HepG2 (cell line): ENCODE data around the gene ZNF23. TPM values are rescaled to one million over a fixed set of nuclear protein-coding genes. Genes with fewer than 3 reads are reported as not detected.

Source experiments
- JUNB ChIP-seq: sonication (generic); formaldehyde crosslinking; IDR thresholded peaks from 2 replicates; pipeline ENCODE4 v1.8.0; 2022; ENCODE audit warnings: missing genetic modification reagents, mild to moderate bottlenecking, borderline replicate concordance
- MLLT10 ChIP-seq: sonication (generic); formaldehyde crosslinking; IDR thresholded peaks from 2 replicates; pipeline ENCODE4 v1.4.0; 2020; ENCODE audit warnings: missing genetic modification reagents
- RELA ChIP-seq: sonication (generic); formaldehyde crosslinking; IDR thresholded peaks from 2 replicates; pipeline ENCODE4 v1.4.0; 2020; ENCODE audit warnings: missing genetic modification reagents
- SAFB2 ChIP-seq: sonication (generic); formaldehyde crosslinking; IDR thresholded peaks from 2 replicates; pipeline ENCODE4 v1.5.1; 2020; ENCODE audit warnings: missing genetic modification reagents, low read depth, mild to moderate bottlenecking, borderline replicate concordance
- SMARCE1 ChIP-seq: fragments of 450-650 bp; IDR thresholded peaks from 2 replicates; pipeline ENCODE4 v1.6.1; 2017; ENCODE audit warnings: borderline replicate concordance
- TCF7L2 ChIP-seq: IDR thresholded peaks from 2 replicates; pipeline ENCODE4 v1.6.1; 2011; ENCODE audit warnings: mild to moderate bottlenecking, low read depth, low read length, moderate library complexity
- ZBTB3 ChIP-seq: sonication (generic); formaldehyde crosslinking; IDR thresholded peaks from 2 replicates; pipeline ENCODE4 v1.4.0; 2020; ENCODE audit warnings: low read depth, mild to moderate bottlenecking, moderate library complexity, missing genetic modification reagents, borderline replicate concordance
- ZBTB42 ChIP-seq: sonication (generic); formaldehyde crosslinking; IDR thresholded peaks from 2 replicates; pipeline ENCODE4 v1.5.0; 2020; ENCODE audit warnings: mild to moderate bottlenecking, missing genetic modification reagents
- ZNF30 ChIP-seq: sonication (generic); formaldehyde crosslinking; IDR thresholded peaks from 2 replicates; pipeline ENCODE4 v1.5.0; 2020; ENCODE audit warnings: mild to moderate bottlenecking, missing genetic modification reagents
- ZNF724P ChIP-seq: sonication (generic); formaldehyde crosslinking; IDR thresholded peaks from 2 replicates; pipeline ENCODE4 v1.8.0; 2022; ENCODE audit warnings: missing genetic modification reagents, borderline replicate concordance
- ZNF737 ChIP-seq: sonication (generic); formaldehyde crosslinking; IDR thresholded peaks from 2 replicates; pipeline ENCODE4 v1.5.0; 2020; ENCODE audit warnings: missing genetic modification reagents, mild to moderate bottlenecking, borderline replicate concordance
- ZSCAN9 ChIP-seq: IDR thresholded peaks from 2 replicates; pipeline ENCODE4 v1.6.1; 2016; ENCODE audit warnings: borderline replicate concordance
- polyA plus RNA-seq, 8 experiments: library from polyadenylated mRNA; depleted of rRNA in 3 of 8; stranded (reverse) in 7 of 8; unstranded in 1 of 8; fragments of >200 nt; fragmentation: Illumina TruSeq in 4 of 8; extraction: Trizol in 4 of 8; gene quantifications; 2 replicates each; pipeline versions ENCODE4 v1.2.1 to v1.2.3, GENCODE V29; 2011 to 2016; ENCODE audit warnings: low read depth in 4 of 8, missing spikeins in 1 of 8, mixed read lengths in 1 of 8; ENCODE audit not compliant: insufficient read depth in 1 of 8
- total RNA-seq, 5 experiments: library from RNA; depleted of rRNA; stranded (reverse); fragments of >200 nt; fragmentation: Illumina TruSeq; extraction: Trizol; gene quantifications; 2 replicates each; pipeline ENCODE4 v1.2.3, GENCODE V29; 2016; ENCODE audit warnings: low read depth in 1 of 5
- TF ChIP-seq, protein P1 (sequence below): sonication (generic); formaldehyde crosslinking; IDR thresholded peaks from 2 replicates; pipeline ENCODE4 v1.4.0; 2020; ENCODE audit warnings: missing genetic modification reagents, borderline replicate concordance
- TF ChIP-seq, protein P2 (sequence below): sonication (generic); formaldehyde crosslinking; IDR thresholded peaks from 2 replicates; pipeline ENCODE4 v1.4.0; 2020; ENCODE audit warnings: low read depth, mild to moderate bottlenecking, missing genetic modification reagents
- TF ChIP-seq, protein P3 (sequence below): sonication (generic); formaldehyde crosslinking; IDR thresholded peaks from 2 replicates; pipeline ENCODE4 v1.4.0; 2020; ENCODE audit warnings: missing genetic modification reagents
- TF ChIP-seq, protein P4 (sequence below): IDR thresholded peaks from 2 replicates; pipeline ENCODE4 v1.6.1; 2016
- TF ChIP-seq, protein P5 (sequence below): IDR thresholded peaks from 2 replicates; pipeline ENCODE4 v1.6.1; 2016; ENCODE audit warnings: low read depth, borderline replicate concordance

Gene ZNF23
- total and polyA plus RNA-seq, 2 of the 13 experiments (the other 11 are each of a cell fraction or from before 2014, with no cell fraction given): 8.6 to 12.2 TPM

DNA sequence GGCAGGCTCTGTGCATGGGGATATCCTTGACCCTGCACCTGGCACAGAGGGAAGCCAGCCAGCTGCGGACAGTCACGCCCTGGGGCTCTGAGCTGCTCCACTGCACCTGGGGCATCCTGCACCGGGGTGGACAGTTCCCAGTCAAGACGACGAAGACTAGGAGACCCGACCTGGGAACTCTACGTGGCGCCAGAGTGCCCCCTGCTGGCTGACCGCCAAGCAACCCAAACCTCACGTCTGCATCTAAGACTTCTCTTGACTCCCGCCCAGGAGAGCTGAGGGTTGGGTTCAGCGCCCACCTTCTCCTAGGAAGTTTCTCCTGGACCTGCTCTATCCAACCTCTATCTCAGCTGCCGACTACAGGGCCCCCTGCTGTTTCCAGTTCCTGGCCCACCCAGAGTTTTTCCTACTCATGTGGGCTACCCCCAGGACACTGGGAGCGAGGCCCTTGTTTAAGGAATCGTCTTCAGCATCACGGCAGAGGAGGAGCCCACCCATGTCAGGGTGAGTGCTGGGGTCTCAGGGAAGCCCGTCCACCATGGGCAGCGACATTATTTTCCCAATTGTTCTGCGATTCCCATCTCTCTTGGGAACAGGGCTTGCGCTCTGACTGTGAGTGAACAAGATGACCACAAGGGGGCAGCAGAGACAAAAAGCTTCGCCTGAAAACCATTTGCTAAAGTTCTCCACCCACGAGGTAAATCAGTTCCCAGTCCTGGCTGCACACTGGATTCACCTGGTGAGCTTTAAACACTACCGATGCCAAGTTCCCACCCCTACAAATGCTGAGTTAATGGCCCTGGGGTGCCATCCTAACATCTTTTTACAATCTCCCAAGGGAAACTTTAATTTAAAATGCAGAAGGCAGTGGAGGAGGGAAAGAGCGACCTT is 49.5 kb downstream of the ZNF23 start (continued):
- TF ChIP-seq, protein P1, sequence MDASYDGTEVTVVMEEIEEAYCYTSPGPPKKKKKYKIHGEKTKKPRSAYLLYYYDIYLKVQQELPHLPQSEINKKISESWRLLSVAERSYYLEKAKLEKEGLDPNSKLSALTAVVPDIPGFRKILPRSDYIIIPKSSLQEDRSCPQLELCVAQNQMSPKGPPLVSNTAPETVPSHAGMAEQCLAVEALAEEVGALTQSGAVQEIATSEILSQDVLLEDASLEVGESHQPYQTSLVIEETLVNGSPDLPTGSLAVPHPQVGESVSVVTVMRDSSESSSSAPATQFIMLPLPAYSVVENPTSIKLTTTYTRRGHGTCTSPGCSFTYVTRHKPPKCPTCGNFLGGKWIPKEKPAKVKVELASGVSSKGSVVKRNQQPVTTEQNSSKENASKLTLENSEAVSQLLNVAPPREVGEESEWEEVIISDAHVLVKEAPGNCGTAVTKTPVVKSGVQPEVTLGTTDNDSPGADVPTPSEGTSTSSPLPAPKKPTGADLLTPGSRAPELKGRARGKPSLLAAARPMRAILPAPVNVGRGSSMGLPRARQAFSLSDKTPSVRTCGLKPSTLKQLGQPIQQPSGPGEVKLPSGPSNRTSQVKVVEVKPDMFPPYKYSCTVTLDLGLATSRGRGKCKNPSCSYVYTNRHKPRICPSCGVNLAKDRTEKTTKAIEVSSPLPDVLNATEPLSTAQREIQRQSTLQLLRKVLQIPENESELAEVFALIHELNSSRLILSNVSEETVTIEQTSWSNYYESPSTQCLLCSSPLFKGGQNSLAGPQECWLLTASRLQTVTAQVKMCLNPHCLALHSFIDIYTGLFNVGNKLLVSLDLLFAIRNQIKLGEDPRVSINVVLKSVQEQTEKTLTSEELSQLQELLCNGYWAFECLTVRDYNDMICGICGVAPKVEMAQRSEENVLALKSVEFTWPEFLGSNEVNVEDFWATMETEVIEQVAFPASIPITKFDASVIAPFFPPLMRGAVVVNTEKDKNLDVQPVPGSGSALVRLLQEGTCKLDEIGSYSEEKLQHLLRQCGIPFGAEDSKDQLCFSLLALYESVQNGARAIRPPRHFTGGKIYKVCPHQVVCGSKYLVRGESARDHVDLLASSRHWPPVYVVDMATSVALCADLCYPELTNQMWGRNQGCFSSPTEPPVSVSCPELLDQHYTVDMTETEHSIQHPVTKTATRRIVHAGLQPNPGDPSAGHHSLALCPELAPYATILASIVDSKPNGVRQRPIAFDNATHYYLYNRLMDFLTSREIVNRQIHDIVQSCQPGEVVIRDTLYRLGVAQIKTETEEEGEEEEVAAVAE: no peak
- TF ChIP-seq ZBTB3 (CRISPR knock-in tag) (no peak), ZSCAN9 (CRISPR knock-in tag) (no peak), ZNF724P (CRISPR knock-in tag) (no peak), TCF7L2 (no peak), MLLT10 (CRISPR knock-in tag) (no peak), SAFB2 (no peak), JUNB (CRISPR knock-in tag) (no peak), ZBTB42 (CRISPR knock-in tag) (no peak), ZNF30 (CRISPR knock-in tag) (no peak), ZNF737 (CRISPR knock-in tag) (no peak), RELA (CRISPR knock-in tag) (no peak), SMARCE1 (no peak)
- TF ChIP-seq, protein P2, sequence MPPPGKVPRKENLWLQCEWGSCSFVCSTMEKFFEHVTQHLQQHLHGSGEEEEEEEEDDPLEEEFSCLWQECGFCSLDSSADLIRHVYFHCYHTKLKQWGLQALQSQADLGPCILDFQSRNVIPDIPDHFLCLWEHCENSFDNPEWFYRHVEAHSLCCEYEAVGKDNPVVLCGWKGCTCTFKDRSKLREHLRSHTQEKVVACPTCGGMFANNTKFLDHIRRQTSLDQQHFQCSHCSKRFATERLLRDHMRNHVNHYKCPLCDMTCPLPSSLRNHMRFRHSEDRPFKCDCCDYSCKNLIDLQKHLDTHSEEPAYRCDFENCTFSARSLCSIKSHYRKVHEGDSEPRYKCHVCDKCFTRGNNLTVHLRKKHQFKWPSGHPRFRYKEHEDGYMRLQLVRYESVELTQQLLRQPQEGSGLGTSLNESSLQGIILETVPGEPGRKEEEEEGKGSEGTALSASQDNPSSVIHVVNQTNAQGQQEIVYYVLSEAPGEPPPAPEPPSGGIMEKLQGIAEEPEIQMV (CRISPR knock-in tag): no peak
- TF ChIP-seq, protein P3, sequence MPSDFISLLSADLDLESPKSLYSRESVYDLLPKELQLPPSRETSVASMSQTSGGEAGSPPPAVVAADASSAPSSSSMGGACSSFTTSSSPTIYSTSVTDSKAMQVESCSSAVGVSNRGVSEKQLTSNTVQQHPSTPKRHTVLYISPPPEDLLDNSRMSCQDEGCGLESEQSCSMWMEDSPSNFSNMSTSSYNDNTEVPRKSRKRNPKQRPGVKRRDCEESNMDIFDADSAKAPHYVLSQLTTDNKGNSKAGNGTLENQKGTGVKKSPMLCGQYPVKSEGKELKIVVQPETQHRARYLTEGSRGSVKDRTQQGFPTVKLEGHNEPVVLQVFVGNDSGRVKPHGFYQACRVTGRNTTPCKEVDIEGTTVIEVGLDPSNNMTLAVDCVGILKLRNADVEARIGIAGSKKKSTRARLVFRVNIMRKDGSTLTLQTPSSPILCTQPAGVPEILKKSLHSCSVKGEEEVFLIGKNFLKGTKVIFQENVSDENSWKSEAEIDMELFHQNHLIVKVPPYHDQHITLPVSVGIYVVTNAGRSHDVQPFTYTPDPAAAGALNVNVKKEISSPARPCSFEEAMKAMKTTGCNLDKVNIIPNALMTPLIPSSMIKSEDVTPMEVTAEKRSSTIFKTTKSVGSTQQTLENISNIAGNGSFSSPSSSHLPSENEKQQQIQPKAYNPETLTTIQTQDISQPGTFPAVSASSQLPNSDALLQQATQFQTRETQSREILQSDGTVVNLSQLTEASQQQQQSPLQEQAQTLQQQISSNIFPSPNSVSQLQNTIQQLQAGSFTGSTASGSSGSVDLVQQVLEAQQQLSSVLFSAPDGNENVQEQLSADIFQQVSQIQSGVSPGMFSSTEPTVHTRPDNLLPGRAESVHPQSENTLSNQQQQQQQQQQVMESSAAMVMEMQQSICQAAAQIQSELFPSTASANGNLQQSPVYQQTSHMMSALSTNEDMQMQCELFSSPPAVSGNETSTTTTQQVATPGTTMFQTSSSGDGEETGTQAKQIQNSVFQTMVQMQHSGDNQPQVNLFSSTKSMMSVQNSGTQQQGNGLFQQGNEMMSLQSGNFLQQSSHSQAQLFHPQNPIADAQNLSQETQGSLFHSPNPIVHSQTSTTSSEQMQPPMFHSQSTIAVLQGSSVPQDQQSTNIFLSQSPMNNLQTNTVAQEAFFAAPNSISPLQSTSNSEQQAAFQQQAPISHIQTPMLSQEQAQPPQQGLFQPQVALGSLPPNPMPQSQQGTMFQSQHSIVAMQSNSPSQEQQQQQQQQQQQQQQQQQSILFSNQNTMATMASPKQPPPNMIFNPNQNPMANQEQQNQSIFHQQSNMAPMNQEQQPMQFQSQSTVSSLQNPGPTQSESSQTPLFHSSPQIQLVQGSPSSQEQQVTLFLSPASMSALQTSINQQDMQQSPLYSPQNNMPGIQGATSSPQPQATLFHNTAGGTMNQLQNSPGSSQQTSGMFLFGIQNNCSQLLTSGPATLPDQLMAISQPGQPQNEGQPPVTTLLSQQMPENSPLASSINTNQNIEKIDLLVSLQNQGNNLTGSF (CRISPR knock-in tag): no peak
- TF ChIP-seq, protein P4, sequence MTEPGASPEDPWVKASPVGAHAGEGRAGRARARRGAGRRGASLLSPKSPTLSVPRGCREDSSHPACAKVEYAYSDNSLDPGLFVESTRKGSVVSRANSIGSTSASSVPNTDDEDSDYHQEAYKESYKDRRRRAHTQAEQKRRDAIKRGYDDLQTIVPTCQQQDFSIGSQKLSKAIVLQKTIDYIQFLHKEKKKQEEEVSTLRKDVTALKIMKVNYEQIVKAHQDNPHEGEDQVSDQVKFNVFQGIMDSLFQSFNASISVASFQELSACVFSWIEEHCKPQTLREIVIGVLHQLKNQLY: no peak
- TF ChIP-seq, protein P5, sequence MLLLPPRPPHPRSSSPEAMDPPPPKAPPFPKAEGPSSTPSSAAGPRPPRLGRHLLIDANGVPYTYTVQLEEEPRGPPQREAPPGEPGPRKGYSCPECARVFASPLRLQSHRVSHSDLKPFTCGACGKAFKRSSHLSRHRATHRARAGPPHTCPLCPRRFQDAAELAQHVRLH: 0 out of 2 replicates have a peak, but pooled peaks have one; percentile 51
